Vagina (tissue), 2 donors: ENCODE data around the gene SLC25A10. TPM values are rescaled to one million over a fixed set of nuclear protein-coding genes. Genes with fewer than 3 reads are reported as not detected.

Experiments
- DNase-seq, 2 donors: peaks; one replicate each; pipeline ENCODE4 v3.0.0-alpha.2; 2017; ENCODE audit errors: extremely low spot score in 2 of 2
- H3K27ac ChIP-seq: fragments of 200-600 bp; sonication (generic); one replicate; pipeline ENCODE4 v1.5.1; 2019
- H3K27me3 ChIP-seq: fragments of 200-600 bp; sonication (generic); one replicate; pipeline ENCODE4 v1.5.1; 2019
- H3K36me3 ChIP-seq, 2 donors: fragments of 200-600 bp; sonication (generic); one replicate each; pipeline ENCODE4 v1.5.1; 2017 to 2019
- H3K4me1 ChIP-seq: fragments of 200-600 bp; sonication (generic); one replicate; pipeline ENCODE4 v1.5.1; 2019
- H3K4me3 ChIP-seq, 2 donors: fragments of 200-600 bp; sonication (generic); 1 replicate in 1 of 2; 2 replicates in 1 of 2; pipeline ENCODE4 v1.5.1; 2016 to 2019
- H3K9me3 ChIP-seq: fragments of 200-600 bp; sonication (generic); one replicate; pipeline ENCODE4 v1.5.1; 2019
- CTCF ChIP-seq, 3 experiments: fragments of 450-650 bp in 2 of 3; fragments of 200-600 bp in 1 of 3; sonication (generic) in 1 of 3; IDR thresholded peaks; one replicate each; pipeline ENCODE4 v1.5.1; 2017 to 2019; ENCODE audit warnings: antibody characterized with exemption in 3 of 3, mild to moderate bottlenecking in 2 of 3, moderate library complexity in 2 of 3
- POLR2A ChIP-seq, 2 donors: fragments of 450-650 bp; IDR thresholded peaks; one replicate each; pipeline ENCODE4 v1.6.1; 2017; ENCODE audit warnings: antibody characterized with exemption in 2 of 2, mild to moderate bottlenecking in 2 of 2, moderate library complexity in 2 of 2
- POLR2AphosphoS5 ChIP-seq, 2 donors: sonication (generic); formaldehyde crosslinking; IDR thresholded peaks; one replicate each; pipeline ENCODE4 v1.9.0; 2017; ENCODE audit warnings: antibody characterized with exemption in 2 of 2, mild to moderate bottlenecking in 2 of 2, low read depth in 1 of 2; ENCODE audit not compliant: insufficient read depth in 1 of 2
- intact Hi-C: fragments of 100-400 bp; cut with DNase I; formaldehyde crosslinking; loops from one replicate; pipeline ENCODE4 v1.15.1; 2023
- total RNA-seq: library from RNA; depleted of rRNA; stranded (reverse); fragments of >200 nt; gene quantifications from one replicate; pipeline ENCODE4 v1.2.3, GENCODE V29; 2016

The SLC25A10 gene
- total RNA-seq, 1 donor from 2014 or later: 2.9 TPM

DNA sequence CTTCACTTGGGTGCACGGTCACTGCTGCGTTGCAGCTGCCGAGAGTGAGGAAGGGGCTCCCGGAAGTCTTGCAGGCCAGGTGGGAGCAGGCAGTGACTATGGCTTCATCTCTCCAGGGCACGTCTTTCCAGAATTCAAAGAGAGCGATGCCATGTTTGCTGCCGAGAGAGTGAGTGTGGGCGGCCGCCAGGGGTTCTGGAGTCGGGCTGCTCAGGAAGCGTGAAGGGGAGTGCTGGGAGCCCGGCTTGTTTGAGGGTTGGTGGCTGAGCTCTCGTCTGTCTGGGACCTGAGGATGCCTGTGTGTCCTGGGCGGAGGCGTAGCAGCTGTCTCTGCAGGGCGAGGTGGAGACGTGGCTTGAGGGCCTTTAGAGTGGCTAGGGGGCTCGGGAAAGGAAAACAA, 22.0 kb upstream of the SLC25A10 start:
- Histone ChIP-seq H3K36me3 (peaks cover 0 to 94% of the 10 kb centered on the region in 2 donors), H3K27me3 (no peaks in the 10 kb centered on the region), H3K27ac (no peak overlapping the region), H3K9me3 (no peaks in the 10 kb centered on the region), H3K4me1 (peaks cover 22% of the 10 kb centered on the region), H3K4me3 (no peak overlapping the region)
- intact Hi-C loops: no loop called here
- DNase-seq: no peak
- no peak for TF ChIP-seq CTCF (IDR thresholded peaks at IDR 0.05)
- no peak for TF ChIP-seq POLR2AphosphoS5 (IDR thresholded peaks at IDR 0.05; ENCODE audit: insufficient read depth in 1 of 2, low read depth in 1 of 2)
- TF ChIP-seq POLR2A (IDR thresholded peaks at IDR 0.05): no peak

DNA sequence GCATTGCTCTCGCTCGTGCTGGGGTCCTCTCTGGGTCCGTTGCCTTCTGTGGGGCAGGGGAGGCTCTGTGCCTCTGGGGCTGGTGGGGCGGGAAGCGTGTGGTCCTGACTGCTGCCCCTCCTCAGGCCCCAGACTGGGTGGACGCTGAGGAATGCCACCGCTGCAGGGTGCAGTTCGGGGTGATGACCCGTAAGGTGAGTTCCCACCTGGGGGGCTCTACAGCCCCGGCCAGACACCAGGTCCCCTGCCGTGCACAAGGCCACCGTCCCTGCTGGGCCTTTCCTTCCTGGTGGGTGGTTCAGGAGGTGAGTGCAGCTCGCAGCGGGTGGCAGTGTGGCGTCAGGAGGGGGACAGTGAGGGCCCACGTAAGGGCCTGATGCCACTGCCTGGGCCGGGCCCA, 21.5 kb upstream of the SLC25A10 start:
- H3K27ac ChIP-seq: no peak overlapping the region
- H3K27me3 ChIP-seq: no peaks in the 10 kb centered on the region
- no peak for DNase-seq
- H3K9me3 ChIP-seq: no peaks in the 10 kb centered on the region
- H3K4me1 ChIP-seq: peaks cover 17% of the 10 kb centered on the region
- no peak for TF ChIP-seq POLR2AphosphoS5 (IDR thresholded peaks at IDR 0.05; ENCODE audit: insufficient read depth in 1 of 2, low read depth in 1 of 2)
- TF ChIP-seq CTCF (IDR thresholded peaks at IDR 0.05): no peak
- no peak for TF ChIP-seq POLR2A (IDR thresholded peaks at IDR 0.05)
- H3K4me3 ChIP-seq: no peak overlapping the region
- H3K36me3 ChIP-seq: peaks cover 0 to 96% of the 10 kb centered on the region in 2 donors
- intact Hi-C loops: no loop called here

DNA sequence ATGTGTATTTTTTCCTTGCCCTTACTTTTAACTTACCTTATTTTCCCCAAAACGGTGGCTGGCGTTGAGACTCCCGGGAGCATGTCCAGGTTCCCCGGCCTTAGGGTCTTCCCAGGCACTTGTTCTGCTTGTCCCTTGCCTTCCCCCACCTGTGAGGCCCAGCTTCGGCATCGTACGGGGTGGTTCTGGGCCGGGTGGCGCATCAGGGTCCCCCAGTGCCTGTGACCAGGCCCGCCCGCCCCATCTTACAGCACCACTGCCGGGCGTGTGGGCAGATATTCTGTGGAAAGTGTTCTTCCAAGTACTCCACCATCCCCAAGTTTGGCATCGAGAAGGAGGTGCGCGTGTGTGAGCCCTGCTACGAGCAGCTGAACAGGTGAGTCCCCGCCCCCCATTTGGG, 20.9 kb upstream of the SLC25A10 start:
- H3K36me3 ChIP-seq: peaks cover 0 to 96% of the 10 kb centered on the region in 2 donors
- intact Hi-C loops: no loop called here
- peaks cover 11% of the 10 kb centered on the region for H3K4me1 ChIP-seq

DNA sequence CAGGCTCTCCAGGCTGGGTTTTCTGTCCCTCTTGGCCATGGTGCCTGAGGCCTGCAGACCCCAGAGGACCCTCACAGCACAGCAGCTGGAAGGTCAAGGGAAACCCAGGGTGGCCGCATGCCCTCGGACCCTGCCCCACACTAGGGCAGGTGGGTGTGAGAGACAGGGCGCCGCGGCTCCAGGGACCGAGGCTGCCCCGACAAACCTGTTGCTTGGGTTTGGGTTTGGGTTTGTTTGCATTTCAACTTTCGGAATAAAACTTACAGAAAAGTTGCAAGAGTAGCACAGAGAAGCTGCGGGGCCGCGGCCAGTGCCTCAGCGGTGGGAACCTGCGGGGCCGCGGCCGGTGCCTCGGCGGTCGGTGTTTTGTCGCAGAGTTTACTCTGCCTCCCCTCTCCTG, 20.5 kb upstream of the SLC25A10 start:
- Histone ChIP-seq H3K27me3 (no peaks in the 10 kb centered on the region), H3K4me3 (no peak overlapping the region), H3K27ac (no peak overlapping the region), H3K4me1 (peaks cover 7% of the 10 kb centered on the region), H3K9me3 (no peaks in the 10 kb centered on the region), H3K36me3 (peaks cover 0 to 96% of the 10 kb centered on the region in 2 donors)
- no peak for TF ChIP-seq POLR2AphosphoS5 (IDR thresholded peaks at IDR 0.05; ENCODE audit: insufficient read depth in 1 of 2, low read depth in 1 of 2)
- TF ChIP-seq POLR2A (IDR thresholded peaks at IDR 0.05): no peak
- no peak for TF ChIP-seq CTCF (IDR thresholded peaks at IDR 0.05)
- DNase-seq: no peak
- intact Hi-C loops: no loop called here

More for the DNA sequence above, 20.9 kb upstream of the SLC25A10 start:
- DNase-seq: no peak
- no peak overlapping the region for H3K4me3 ChIP-seq
- no peaks in the 10 kb centered on the region for H3K27me3 ChIP-seq
- H3K9me3 ChIP-seq: no peaks in the 10 kb centered on the region
- no peak for TF ChIP-seq POLR2AphosphoS5 (IDR thresholded peaks at IDR 0.05; ENCODE audit: insufficient read depth in 1 of 2, low read depth in 1 of 2)
- TF ChIP-seq CTCF (IDR thresholded peaks at IDR 0.05): no peak
- TF ChIP-seq POLR2A (IDR thresholded peaks at IDR 0.05): no peak
- H3K27ac ChIP-seq: no peak overlapping the region

GRCh38 chr17:81693509-81694210, 18.4 kb upstream of the SLC25A10 start:
- TF ChIP-seq POLR2AphosphoS5 (IDR thresholded peaks at IDR 0.05; ENCODE audit: insufficient read depth in 1 of 2, low read depth in 1 of 2) (no peak), POLR2A (IDR thresholded peaks at IDR 0.05) (no peak), CTCF (IDR thresholded peaks at IDR 0.05) (no peak)

More at GRCh38 chr17:81693509-81694210, 18.4 kb upstream of the SLC25A10 start:
- intact Hi-C loops: no loop called here
- H3K9me3 ChIP-seq: no peaks in the 10 kb centered on the region
- no peak overlapping the region for H3K4me3 ChIP-seq
- no peak overlapping the region for H3K27ac ChIP-seq
- no peaks in the 10 kb centered on the region for H3K27me3 ChIP-seq
- H3K4me1 ChIP-seq: no peaks in the 10 kb centered on the region
- peaks cover 0 to 92% of the 10 kb centered on the region in 2 donors for H3K36me3 ChIP-seq
- no peak for DNase-seq
